HG03280 (cell line): Measurements from ENCODE around the gene LRRC7.
"Not testable (repeated sequence)": the region's sequence is repeated elsewhere in the genome, so short reads cannot be mapped to it uniquely, and the experiment has no call there.

Experiments used
- ATAC-seq: cut with Tn5 transposase; IDR thresholded peaks from one replicate; pipeline ENCODE4 v1.9.1; 2021; ENCODE audit warnings: mild to moderate bottlenecking, moderate library complexity; ENCODE audit not compliant: unreplicated experiment

Gene LRRC7

DNA sequence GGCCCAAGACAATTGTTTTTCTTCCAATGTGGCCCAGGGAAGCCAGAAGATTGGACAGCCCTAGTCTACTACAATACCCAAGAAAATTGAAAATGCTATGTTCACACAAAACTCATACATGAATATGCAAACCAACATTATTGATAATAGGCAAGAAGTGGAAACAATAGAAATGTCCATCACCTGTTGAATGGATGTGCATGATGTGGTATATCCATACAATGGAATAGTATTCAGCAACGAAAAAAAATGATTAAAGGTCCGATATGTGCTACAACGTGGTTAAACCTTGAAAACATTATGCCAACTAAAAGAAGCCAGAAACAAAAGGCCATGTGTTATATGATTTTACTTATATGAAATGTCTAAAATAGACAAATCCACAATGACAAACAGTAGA lies 375.3 kb downstream of the LRRC7 start:
- no peak for ATAC-seq

DNA sequence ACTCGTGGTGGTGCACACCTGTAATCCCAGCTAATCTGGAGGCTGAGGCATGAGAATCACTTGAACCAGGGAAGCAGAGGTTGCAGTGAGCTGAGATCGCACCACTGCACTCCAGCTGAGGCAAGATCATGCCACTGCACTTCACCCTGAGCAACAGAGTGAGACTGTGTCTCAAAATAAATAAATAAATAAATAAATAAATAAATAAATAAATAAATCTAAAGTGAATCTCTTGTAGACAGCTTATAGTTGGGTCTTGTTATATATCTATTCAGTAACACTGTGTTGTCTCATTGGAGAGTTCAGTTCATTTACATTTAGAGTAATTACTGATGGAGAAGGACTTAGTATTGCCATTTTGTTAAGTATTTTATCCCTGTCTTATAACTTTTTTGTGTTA lies 379.2 kb downstream of the LRRC7 start:
- ATAC-seq = no peak

GRCh38 chr1:69947837-69948236 lies 380.1 kb downstream of the LRRC7 start:
- no peak for ATAC-seq

GRCh38 chr1:69952676-69953075 lies 385.0 kb downstream of the LRRC7 start:
- ATAC-seq = no peak

DNA sequence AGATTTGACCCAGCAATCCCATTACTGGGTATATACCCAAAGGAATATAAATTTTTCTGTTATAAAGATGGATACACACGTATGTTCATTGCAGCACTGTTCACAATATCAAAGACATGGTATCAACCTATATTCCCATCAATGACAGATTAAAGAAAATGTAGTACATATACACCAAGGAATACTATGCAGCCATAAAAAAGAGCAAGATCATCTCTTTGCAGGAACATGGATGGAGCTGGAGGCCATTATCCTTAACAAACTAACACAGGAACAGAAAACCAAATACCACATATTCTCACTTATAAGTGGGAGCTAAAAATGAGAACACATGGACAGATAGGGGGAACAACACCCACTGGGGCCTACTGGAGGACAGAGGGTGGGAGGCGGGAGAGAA lies 394.7 kb downstream of the LRRC7 start:
- ATAC-seq = not testable (repeated sequence)

DNA sequence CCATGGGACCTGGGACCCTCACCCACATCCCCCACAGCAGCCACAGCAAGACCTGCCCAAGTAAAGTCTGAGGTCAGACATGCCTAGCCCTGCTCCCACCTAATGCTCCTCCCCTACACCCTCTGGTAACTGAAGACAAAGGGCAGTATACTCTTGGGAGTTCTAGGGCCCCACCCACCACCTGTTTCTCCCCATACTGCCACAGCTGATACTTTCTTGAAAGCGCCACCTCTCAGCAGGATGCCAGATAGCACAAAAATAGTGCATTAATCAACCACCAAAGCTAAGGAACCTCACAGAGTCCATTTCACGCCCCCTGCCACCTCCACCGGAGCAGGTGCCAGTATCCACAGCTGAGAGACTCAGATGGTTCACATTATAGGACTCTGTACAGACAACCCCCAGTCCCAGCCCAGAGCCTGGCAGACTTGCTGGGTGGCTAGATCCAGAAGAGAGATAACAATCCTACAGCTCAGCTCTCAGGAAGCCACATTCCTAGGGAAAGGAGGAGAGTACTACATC lies 399.6 kb downstream of the LRRC7 start:
- no peak for ATAC-seq

GRCh38 chr1:69976896-69977295 lies 409.2 kb downstream of the LRRC7 start:
- ATAC-seq = no peak

- ATAC-seq = no peak
Measured at GRCh38 chr1:69982992-69983391, 415.3 kb downstream of the LRRC7 start.

DNA sequence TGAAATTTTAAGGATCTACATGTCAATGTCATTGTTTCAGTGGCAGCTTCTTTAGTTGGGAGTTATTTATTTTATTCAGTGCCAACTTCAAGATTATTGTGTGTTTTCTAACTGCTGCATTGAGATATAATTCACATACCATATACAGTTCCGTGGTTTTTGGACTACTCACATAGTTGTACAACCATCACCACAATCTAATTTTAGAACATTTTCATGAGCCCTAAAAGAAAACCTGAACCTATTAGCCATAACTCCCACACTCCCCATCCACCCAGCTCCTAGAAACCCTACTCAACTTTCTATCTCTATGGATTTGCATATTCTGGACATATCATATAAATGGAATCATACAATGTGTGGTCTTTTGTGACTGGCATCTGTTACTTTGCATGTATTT lies 417.7 kb downstream of the LRRC7 start:
- ATAC-seq = no peak

GRCh38 chr1:69985901-69986439 lies 418.2 kb downstream of the LRRC7 start:
- no peak for ATAC-seq

- no peak for ATAC-seq
Measured at GRCh38 chr1:69987881-69988280, 420.2 kb downstream of the LRRC7 start.

DNA sequence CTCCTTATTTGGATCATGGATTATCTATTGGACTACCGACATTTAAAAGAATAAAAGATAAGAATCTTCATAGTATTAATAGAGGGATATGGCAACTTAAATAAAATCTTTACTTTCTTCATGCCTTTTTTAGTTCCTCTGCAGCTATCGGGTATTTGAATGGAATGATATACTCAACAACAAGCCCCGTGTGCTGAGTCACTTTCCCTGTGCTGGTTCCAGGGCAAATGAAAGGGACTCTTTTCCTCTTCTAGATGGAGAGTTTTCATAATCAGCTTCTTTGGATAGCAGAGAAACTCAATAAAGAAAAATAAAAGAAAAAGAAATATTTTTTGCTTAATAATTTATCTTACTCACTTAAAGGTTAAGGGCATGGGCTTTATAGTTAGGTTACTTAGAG lies 423.9 kb downstream of the LRRC7 start:
- no peak for ATAC-seq

DNA sequence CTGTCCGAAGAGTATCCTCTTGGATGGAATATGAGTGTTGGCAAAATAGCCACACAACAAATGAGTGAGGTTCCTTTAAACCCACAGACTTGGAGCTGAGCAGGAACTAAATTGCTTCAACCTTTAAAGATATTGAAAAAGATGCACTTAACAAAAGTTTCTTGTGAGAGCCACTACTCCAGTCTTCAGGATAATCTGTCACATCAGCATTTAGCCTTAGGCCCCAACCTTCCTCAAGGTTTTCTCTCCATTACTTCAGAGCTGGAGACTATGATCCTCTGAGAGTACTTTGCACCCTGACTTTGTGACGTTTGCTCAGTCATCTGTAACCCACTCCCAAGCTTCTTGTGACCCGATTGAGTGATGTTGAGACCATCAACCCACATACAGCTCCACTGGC lies 424.9 kb downstream of the LRRC7 start:
- ATAC-seq = no peak

GRCh38 chr1:69993810-69994209 lies 426.1 kb downstream of the LRRC7 start:
- no peak for ATAC-seq

DNA sequence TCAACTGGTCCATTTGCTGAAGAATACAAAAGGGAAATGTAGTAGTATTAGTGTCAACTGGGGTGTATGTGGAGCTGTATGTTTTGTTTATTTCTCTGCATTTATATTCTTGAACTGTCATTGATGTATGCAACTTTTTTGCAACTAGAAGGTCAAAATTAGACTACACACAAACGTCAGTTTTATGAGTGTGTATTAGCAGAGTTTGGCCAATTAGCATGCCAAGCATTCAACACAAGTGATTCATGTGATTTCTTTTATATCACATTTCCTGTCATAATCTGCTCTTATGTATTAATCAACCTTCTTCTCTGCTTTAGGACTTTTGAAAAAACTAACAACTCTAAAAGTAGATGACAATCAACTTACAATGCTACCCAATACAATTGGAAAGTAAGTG lies 426.5 kb downstream of the LRRC7 start:
- ATAC-seq = no peak

- no peak for ATAC-seq
Measured at GRCh38 chr1:69998847-69999246, 431.1 kb downstream of the LRRC7 start.

DNA sequence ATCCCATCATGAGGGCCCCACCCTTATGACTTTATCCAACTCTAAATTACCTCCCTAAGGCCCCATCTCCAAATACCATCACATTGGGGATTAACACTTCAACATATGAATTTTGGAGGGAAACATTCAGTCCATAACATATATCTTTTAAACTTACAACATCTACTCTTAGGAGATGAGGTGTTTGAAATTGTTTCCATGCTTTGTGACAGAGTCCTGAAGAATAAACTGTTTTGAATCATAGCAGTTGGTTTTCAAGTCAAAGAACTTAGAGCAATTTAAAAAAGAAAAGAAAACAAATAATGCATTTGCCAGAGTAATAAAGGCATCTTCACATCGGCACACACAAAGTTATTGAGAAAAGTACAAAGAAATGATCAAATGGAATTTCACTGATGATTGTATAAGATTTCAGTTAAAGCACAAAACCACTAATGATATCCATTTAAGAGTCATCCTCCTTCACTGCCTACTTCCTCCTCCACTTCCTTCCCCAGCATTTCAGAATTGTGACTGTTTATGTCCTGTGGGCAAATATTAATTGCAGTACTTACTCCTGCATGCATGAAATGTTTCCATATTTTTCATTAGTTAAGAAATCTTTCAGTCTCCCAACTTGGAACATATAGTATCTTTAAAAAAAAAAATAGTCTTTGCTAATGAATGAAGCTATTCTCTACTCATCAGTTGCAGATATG lies 435.6 kb downstream of the LRRC7 start:
- no peak for ATAC-seq

DNA sequence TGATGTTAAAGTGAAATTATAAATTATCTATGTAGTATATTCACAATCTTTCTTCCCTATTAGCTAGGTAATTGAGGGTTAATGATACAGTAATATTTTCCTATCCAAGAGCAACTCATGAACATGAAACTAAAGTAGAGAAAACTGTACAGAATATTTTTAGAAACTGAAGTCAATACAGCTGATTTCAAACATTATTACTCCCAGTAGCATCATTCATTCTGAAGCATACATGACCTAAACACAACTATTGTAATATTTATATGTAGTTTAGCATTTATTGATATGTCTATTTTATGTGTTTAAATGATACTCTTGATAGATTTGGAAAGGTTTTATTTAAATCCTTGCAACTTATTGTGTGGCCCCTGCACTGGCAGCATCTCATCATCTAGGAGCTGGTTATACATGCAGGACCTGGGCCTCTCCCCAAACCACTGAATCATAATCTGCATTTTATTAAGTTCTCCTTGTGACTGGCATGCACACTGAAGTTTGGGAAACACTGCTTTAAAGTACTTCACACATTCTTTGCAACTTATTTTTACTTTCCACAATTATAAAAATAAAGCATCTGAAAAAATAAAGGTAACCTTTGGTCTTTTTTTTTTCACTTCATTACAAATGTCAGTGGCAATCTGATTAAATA lies 437.8 kb downstream of the LRRC7 start:
- ATAC-seq = no peak

DNA sequence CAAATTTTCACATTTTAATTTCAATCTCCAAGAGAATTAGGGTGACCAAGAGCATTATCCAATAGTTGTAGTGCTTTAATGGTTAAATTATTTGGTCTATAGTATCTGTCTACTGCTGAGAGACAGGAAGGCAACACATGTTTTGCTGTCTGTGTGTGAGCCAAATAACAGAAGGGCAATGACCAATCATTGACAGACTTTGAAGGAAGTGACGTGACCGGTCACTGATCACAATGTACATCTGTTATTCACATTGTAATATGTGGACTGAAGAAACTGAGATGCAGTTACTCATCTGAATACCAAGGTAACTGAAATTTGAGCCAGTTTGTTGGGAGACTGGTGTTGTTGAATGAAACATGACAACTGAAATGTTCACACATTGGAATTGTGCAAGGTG lies 440.9 kb downstream of the LRRC7 start:
- ATAC-seq = no peak

GRCh38 chr1:70017770-70018169 lies 450.0 kb downstream of the LRRC7 start:
- ATAC-seq = no peak

DNA sequence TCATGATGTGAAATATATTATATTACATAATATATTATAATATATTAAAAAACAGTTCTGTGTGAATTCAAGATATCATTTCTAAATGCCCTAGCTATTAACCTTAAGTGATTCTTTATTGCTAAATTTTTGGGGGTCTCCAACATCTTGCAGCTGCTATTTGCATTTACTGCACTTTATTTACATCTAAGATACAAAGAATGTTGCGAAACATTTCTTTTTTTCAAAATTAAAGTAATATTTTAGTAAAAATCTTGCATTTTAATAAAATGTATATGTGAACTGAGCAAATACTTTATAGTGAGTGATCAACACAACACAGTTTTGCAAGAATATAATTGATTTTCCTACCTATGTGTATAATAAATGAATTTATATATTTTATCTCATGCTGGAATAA lies 456.6 kb downstream of the LRRC7 start:
- ATAC-seq = no peak

DNA sequence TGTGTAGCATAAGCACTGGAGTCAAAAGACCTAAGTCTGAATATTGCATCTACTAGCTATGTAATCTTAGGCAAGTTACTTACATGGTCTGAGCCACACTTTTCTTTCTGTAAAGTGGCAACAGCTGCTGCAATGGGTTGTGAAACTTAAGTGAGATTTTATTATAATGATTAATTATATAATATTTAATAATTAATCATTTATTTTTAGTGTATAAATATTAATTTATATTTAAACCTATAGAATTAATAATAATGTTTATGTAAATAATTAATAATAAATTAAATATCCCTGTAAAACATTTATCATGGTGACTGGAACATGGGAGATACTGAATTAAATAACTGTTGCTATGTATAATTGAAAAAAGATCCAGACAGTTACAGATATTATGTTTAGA lies 457.3 kb downstream of the LRRC7 start:
- no peak for ATAC-seq
